Epithelial cell of proximal tubule (primary cell): Measurements from ENCODE around the gene ZNF467. TPM values are rescaled to one million over a fixed set of nuclear protein-coding genes. Genes with fewer than 3 reads are reported as not detected.
A peak's percentile ranks its signal among the peaks of the same experiment; 100 is the strongest.

Source experiments
- DNase-seq: peaks from one replicate; pipeline ENCODE4 v3.0.0-alpha.2; 2011; ENCODE audit warnings: low read depth
- H3K4me3 ChIP-seq: 2 replicates; pipeline ENCODE4 v1.5.1; 2011; ENCODE audit warnings: low read depth, mild to moderate bottlenecking, low read length
- total RNA-seq: library from RNA; depleted of rRNA; stranded (reverse); fragments of >200 nt; gene quantifications from 2 replicates; pipeline ENCODE4 v1.2.3, GENCODE V29; 2015
- TF ChIP-seq, protein P1 (sequence below): conservative IDR thresholded peaks from 2 replicates; pipeline ENCODE4 v1.5.1; 2012; ENCODE audit warnings: low read depth, mild to moderate bottlenecking, low read length

Gene ZNF467
- total RNA-seq, 1 donor from 2014 or later = 0.12 TPM

DNA sequence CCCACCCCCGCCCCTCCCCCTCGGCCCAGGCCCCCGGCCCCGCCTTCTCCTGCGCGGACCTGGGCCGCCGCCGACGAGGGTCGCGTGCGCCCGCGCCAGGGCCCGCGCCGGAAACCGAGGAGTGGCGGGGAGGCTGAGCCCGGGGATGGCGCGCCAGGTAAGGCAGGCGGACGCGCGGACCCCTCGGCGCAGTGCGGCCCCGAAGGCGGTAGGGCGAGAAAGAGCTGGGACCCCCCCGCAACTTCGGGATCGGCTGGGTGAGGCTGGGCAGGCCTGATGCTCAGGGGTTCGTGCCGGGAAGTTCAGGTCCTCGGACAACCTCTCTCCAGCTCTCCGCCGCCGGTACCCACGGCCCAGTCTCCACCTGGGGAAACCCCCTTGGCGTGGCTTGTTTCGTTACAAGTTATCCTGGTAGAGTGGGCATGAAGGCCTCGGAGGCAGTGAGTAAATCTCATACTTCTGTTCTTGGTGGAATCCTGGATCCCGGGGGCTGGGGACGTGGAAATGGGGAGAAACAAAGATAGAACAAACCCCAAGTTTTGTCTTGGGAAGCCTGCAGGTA lies 58.4 kb downstream of the ZNF467 start:
- H3K4me3 ChIP-seq = peak overlapping the region; percentile 74
- DNase-seq = no peak
- TF ChIP-seq, protein P1, sequence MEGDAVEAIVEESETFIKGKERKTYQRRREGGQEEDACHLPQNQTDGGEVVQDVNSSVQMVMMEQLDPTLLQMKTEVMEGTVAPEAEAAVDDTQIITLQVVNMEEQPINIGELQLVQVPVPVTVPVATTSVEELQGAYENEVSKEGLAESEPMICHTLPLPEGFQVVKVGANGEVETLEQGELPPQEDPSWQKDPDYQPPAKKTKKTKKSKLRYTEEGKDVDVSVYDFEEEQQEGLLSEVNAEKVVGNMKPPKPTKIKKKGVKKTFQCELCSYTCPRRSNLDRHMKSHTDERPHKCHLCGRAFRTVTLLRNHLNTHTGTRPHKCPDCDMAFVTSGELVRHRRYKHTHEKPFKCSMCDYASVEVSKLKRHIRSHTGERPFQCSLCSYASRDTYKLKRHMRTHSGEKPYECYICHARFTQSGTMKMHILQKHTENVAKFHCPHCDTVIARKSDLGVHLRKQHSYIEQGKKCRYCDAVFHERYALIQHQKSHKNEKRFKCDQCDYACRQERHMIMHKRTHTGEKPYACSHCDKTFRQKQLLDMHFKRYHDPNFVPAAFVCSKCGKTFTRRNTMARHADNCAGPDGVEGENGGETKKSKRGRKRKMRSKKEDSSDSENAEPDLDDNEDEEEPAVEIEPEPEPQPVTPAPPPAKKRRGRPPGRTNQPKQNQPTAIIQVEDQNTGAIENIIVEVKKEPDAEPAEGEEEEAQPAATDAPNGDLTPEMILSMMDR = no peak

Other genes with a start within 250 kb of the ZNF467 start
- 0.80 and 8.0 TPM in 2 replicates for gene ZNF862, start 64.8 kb upstream of the ZNF467 start, total RNA-seq
- 57.3 and 62.2 TPM in 2 replicates for gene ATP6V0E2, start 100.4 kb upstream of the ZNF467 start, total RNA-seq